OCI-M2 (cell line): ENCODE results near the gene TEFM.
"Not testable (repeated sequence)": the region's sequence is repeated elsewhere in the genome, so short reads cannot be mapped to it uniquely, and the experiment has no call there.

Experiments
- DNase-seq: peaks from one replicate; lab custom pipeline; 2025; ENCODE audit not compliant: unreplicated experiment; lab: John Stamatoyannopoulos, UW

The TEFM gene

DNA sequence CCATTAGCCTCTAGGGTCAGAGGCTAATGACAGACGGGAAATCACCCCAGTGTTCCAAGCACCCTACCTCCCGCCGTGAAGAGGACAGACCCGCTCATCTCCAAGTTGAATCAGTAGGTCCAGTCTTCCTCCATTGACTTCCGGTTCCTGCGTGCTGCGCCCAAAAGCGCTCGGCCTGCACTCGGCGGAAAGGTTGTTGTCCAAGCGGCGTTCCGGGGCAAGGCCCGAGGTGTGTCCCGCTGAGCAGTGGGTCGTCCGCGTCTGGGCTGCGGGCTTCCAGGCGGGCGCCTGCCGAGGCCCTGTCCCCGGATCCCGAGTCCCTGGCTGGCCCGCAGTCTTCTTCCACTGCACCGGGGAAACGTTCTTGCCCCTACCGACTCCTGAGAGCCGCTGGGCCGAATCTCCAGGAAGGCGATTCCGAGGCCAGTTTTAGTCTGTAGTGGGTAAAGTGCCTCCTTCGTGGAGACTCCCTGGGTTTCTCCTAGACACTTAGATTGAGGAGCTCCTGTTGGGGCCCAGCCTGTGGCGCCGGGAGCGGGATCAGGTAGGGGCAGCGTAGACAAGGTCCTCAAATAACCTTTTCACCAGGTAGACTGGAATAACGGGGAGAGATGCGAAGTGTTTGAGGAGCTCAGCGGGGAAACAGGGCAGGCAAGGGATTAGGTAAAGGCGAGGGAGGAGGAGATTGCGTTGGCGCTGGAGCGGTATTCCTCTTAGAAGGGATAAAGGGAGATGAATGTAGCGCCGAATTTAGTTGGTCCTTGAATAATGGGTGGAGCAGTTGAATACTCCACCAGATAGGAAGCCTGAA is at the start of gene TEFM:
TSS of gene TEFM (minus strand) at position 138 of the 811 bp plus-strand sequence. CDS start at position 98, 40 bp downstream.
- DNase-seq = no peak

- DNase-seq = no peak
These were observed 48.2 kb upstream of the TEFM start for GRCh38 chr17:30954046-30954830.

DNA sequence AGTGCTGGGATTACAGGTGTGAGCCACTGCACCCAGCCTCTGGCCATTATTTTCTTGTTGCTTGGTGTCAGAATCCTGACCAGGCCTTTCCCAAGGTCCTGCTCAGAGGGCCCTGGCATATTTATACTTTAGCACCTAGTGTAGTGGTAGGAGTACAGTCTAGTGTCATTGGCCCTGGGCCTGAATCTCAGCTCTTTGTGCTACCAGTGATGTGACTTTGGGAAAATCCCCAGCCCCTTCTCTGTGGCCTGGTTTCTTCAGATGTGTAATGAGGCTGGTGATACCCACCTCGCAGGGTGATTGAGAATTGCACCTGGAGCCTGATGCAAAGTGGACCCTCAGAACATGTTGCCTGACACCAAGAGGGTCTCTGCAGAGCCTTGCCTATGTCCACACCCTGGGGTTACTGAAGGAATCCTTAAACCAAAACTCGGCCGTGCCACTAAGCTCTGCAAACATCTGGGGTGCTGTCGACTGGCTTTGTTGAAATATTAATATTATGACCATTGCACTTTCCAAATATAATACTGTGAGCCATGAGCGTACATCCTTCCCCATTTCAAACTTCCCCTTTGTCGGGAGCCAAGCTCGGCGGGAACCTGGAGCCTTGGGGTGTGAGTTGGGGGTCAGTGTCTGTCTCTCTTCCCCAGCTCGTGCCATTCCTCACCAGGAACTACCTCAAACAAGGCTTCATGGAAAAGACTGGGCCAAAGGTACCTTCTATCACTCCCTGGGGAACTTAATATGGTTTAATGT is 46.8 kb upstream of the TEFM start:
- no peak for DNase-seq

DNA sequence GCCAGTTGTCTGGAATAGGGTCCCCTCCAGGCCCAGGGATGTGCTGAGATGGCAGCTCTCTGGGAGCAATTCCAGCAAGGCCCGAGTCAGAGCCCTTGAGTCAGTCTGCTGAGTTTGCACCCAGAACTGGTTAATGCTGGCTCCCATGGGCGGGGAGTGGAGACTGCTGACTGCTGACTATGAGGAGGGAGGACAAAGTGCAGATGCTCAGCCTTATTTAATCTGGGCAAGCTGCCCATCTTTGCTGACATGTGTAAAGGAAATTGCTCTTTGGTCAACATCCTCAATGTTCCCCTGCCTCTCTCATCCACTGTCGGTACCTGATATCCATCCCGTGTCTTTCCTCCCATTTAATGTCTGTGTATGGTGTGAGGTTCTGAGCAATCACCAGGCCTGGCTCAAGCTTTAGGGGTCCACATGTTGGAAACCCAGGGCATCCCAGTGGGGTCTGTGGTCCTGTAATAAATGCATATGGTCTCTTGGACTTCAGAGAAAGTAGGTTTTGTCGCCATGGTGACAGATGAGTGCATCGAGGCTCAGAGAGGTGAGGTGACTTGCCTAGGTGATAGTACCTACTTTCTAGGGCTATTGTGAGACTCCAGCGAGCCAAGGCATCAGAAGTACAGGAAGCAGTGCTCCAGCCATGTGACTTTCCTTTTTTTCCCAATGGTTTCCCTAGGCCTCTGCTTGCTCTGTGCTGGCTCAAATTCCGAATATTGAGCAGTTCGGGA is 44.8 kb upstream of the TEFM start:
- no peak for DNase-seq

- no peak for DNase-seq
These were observed 44.2 kb upstream of the TEFM start for GRCh38 chr17:30950189-30950588.

GRCh38 chr17:30947796-30948195 is 41.8 kb upstream of the TEFM start:
- no peak for DNase-seq

- no peak for DNase-seq
These were observed 36.5 kb upstream of the TEFM start for GRCh38 chr17:30942308-30943079.

DNA sequence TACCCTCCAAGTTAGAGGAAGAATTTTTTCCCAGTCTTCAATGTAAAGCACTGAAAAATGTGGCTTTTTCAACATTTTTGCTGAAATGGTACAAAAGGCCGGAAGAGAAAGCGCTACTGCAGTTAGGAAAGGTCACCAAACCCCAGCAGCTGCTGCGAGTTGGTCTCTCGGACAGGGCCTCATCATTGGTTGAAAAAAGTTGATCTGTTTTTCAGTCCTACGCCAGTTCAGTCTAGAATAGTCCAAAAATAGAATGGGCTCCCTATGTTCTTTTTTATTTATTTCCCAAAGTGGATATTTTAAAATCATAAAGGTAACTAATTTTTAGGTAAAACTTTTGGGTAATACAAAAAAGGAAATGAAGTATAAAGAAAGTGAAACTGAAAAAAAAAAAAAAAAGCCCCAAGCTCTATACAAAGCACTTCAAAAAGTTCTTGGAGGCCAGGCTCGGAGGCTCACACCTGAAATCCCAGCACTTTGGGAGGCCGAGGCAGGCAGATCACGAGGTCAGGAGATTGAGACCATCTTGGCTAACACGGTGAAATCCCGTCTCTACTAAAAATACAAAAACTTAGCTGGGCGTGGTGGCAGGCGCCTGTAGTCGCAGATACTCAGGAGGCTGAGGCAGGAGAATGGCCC is 33.1 kb upstream of the TEFM start:
- DNase-seq = no peak

- DNase-seq = no peak
These were observed 27.9 kb upstream of the TEFM start for GRCh38 chr17:30933966-30934365.

DNA sequence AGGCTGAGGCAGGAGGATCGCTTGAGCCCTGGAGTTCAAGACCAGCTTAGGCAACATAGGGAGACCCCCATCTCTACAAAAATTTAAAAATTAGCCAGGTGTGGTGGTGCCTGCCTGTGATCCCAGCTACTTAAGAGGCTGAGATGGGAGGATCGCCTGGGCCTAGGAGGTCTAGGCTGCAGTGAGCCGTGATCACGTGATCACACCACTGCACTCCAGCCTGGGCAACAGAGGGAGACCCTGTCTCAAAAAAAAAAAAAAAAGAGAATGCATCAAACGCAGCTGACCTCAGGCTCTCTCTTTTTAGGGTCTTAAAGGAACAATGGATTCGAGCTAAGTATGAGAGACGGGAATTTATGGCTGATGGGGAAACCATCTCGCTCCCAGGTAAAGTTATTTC is 25.5 kb upstream of the TEFM start:
- not testable (repeated sequence) for DNase-seq

DNA sequence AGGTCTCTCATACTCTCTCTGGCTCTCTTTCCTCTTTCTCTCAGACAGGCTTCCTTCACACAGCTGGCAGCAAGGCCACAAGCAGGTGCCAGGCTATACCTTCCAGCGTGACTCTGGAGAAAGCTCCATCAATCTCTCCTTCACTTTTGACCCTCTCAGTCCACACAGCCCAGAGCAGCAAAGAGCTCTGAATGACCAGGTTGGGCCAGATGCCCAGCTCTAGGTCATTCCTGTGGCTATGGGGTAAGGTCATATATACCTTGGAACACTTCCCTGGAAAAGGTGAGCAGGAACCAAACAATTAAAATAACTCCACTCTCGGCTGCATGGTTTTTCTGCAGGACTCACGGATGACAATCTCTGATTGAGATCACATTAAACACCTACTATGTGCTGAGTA is 24.5 kb upstream of the TEFM start:
- no peak for DNase-seq

- DNase-seq = not testable (repeated sequence)
These were observed 23.8 kb upstream of the TEFM start for GRCh38 chr17:30929861-30930260.

GRCh38 chr17:30929081-30929633 is 23.1 kb upstream of the TEFM start:
- no peak for DNase-seq

- no peak for DNase-seq
These were observed 22.5 kb upstream of the TEFM start for GRCh38 chr17:30928584-30928983.

GRCh38 chr17:30927756-30928155 is 21.7 kb upstream of the TEFM start:
- no peak for DNase-seq

DNA sequence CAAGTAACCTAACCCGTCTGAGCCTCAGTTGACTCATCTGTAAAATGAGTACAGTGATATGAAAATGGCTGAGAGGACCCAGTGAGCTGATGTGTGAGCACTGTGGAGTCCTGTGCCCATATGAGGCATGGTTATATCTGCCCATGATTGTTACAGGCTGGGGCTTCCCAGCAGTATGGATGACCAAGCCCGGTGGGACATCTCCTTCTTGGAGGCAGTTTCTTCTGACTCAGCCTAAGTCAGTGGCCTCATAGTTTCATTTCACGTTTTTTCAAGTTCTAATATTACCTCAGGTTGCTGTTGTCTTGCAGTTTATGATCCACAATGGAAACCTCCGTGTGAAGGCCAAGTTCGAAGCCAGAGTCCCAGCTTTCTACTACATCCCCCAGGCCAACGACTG is 20.5 kb upstream of the TEFM start:
- DNase-seq = no peak

GRCh38 chr17:30924341-30924740 is 18.3 kb upstream of the TEFM start:
- no peak for DNase-seq

GRCh38 chr17:30922235-30923030 is 16.4 kb upstream of the TEFM start:
- no peak for DNase-seq
